CD4-positive, CD25-positive, alpha-beta regulatory T cell (primary cell): ENCODE measurements around the gene LIPE. TPM values are rescaled to one million over a fixed set of nuclear protein-coding genes. Genes with fewer than 3 reads are reported as not detected.
A peak's percentile ranks its signal among the peaks of the same experiment; 100 is the strongest.

Experiments used
- ATAC-seq, 2 donors: fragments of 150-1000 bp; cut with Tn5 transposase; one replicate each; pipeline ENCODE4 v1.10.0; 2021; ENCODE audit warnings: low read depth in 2 of 2, moderate number of reproducible peaks in 2 of 2, moderate library complexity in 1 of 2
- DNase-seq, 3 donors: peaks; one replicate each; pipeline versions ENCODE4 v3.0.0 to v3.0.0-alpha.2; 2012 to 2022; ENCODE audit warnings: mixed read lengths in 1 of 3
- H3K27ac ChIP-seq: one replicate; pipeline ENCODE4 v1.7.0; 2013; ENCODE audit warnings: mild to moderate bottlenecking, low read length; ENCODE audit not compliant: insufficient read depth, poor library complexity, severe bottlenecking
- H3K27me3 ChIP-seq: one replicate; pipeline ENCODE4 v1.7.0; 2013; ENCODE audit warnings: low read length; ENCODE audit not compliant: control insufficient read depth, insufficient read depth
- H3K36me3 ChIP-seq: one replicate; pipeline ENCODE4 v1.7.0; 2013; ENCODE audit warnings: mild to moderate bottlenecking, low read length, moderate library complexity; ENCODE audit not compliant: control insufficient read depth, insufficient read depth
- H3K4me1 ChIP-seq: 2 replicates; pipeline ENCODE4 v1.7.0; 2013; ENCODE audit warnings: mild to moderate bottlenecking, low read length; ENCODE audit not compliant: insufficient read depth, control insufficient read depth, poor library complexity, severe bottlenecking
- H3K4me3 ChIP-seq: one replicate; pipeline ENCODE4 v1.7.0; 2013; ENCODE audit warnings: low read depth, mild to moderate bottlenecking, low read length, moderate library complexity
- H3K9me3 ChIP-seq, 2 experiments: 1 replicate in 1 of 2; 2 replicates in 1 of 2; pipeline ENCODE4 v1.7.0; 2013; ENCODE audit warnings: low read length in 2 of 2, mild to moderate bottlenecking in 1 of 2, moderate library complexity in 1 of 2; ENCODE audit not compliant: control insufficient read depth in 2 of 2
- H3K27ac Mint-ChIP-seq, 3 donors: one replicate each; pipeline ENCODE4 v1.8.0; 2020 to 2022; ENCODE audit warnings: mild to moderate bottlenecking in 3 of 3, mixed read lengths in 3 of 3, moderate library complexity in 2 of 3
- H3K27me3 Mint-ChIP-seq: one replicate; pipeline ENCODE4 v1.8.0; 2022; ENCODE audit warnings: mild to moderate bottlenecking, mixed read lengths
- H3K36me3 Mint-ChIP-seq: one replicate; pipeline ENCODE4 v1.8.0; 2020; ENCODE audit warnings: mixed read lengths
- H3K4me1 Mint-ChIP-seq, 4 donors: one replicate each; pipeline ENCODE4 v1.8.0; 2020 to 2022; ENCODE audit warnings: mixed read lengths in 4 of 4, mild to moderate bottlenecking in 1 of 4
- H3K4me3 Mint-ChIP-seq, 4 donors: one replicate each; pipeline ENCODE4 v1.8.0; 2020 to 2022; ENCODE audit warnings: mild to moderate bottlenecking in 4 of 4, mixed read lengths in 4 of 4, moderate library complexity in 3 of 4
- H3K9me3 Mint-ChIP-seq, 7 donors: one replicate each; pipeline ENCODE4 v1.8.0; 2020 to 2022; ENCODE audit warnings: mixed read lengths in 7 of 7, mild to moderate bottlenecking in 3 of 7, moderate library complexity in 2 of 7
- polyA plus RNA-seq, 4 donors: library from polyadenylated mRNA; unstranded; fragments of 300-500 nt; fragmentation: Illumina TruSeq; gene quantifications; one replicate each; pipeline ENCODE4 v1.2.3, GENCODE V29; 2021
- total RNA-seq: library from RNA; stranded (reverse); gene quantifications from one replicate; pipeline ENCODE4 v1.2.3, GENCODE V29; 2022

The LIPE gene
- total and polyA plus RNA-seq, 5 donors from 2014 or later: 3.0 to 13.2 (median 6.1) TPM

- no peak overlapping the region for H3K27ac Mint-ChIP-seq
- ATAC-seq: peak; percentile 81 to 83
Measured at GRCh38 chr19:42386974-42387707, 40.0 kb downstream of the LIPE start.

GRCh38 chr19:42380155-42380554 lies 47.0 kb downstream of the LIPE start:
- Histone ChIP-seq H3K9me3 (no peaks in the 10 kb centered on the region), H3K4me3 (no peak overlapping the region), H3K4me1 (no peaks in the 10 kb centered on the region), H3K27me3 (no peaks in the 10 kb centered on the region), H3K36me3 (no peaks in the 10 kb centered on the region), H3K27ac (no peak overlapping the region)
- Mint-ChIP-seq H3K27ac (no peak overlapping the region), H3K9me3 (no peaks in the 10 kb centered on the region), H3K4me1 (peaks cover 0 to 2% (median 0%) of the 10 kb centered on the region in 4 donors), H3K27me3 (peaks cover 27% of the 10 kb centered on the region), H3K4me3 (no peak overlapping the region), H3K36me3 (peaks cover 5% of the 10 kb centered on the region)
- DNase-seq (no peak), ATAC-seq (no peak)

More at GRCh38 chr19:42386974-42387707, 40.0 kb downstream of the LIPE start:
- Mint-ChIP-seq H3K4me1 (peaks cover 0 to 8% (median 4%) of the 10 kb centered on the region in 4 donors), H3K4me3 (peak overlapping the region; percentile 56 to 76 (median 71)), H3K9me3 (peaks cover 0 to 1% (median 0%) of the 10 kb centered on the region in 7 donors), H3K36me3 (peaks cover 5% of the 10 kb centered on the region), H3K27me3 (peaks cover 42% of the 10 kb centered on the region)
- peak; percentile 32 to 73 (median 58) for DNase-seq
- no peak overlapping the region for H3K4me3 ChIP-seq
- H3K4me1 ChIP-seq: peaks cover 8% of the 10 kb centered on the region
- no peaks in the 10 kb centered on the region for H3K9me3 ChIP-seq
- H3K27me3 ChIP-seq: peaks cover 3% of the 10 kb centered on the region
- no peak overlapping the region for H3K27ac ChIP-seq
- no peaks in the 10 kb centered on the region for H3K36me3 ChIP-seq

GRCh38 chr19:42378225-42379215 lies 48.7 kb downstream of the LIPE start:
- Mint-ChIP-seq H3K9me3 (no peaks in the 10 kb centered on the region), H3K4me3 (no peak overlapping the region)
- no peaks in the 10 kb centered on the region for H3K27me3 ChIP-seq

GRCh38 chr19:42376177-42376555 lies 51.0 kb downstream of the LIPE start:
- ATAC-seq (no peak), DNase-seq (no peak)
- no peak overlapping the region for H3K4me3 Mint-ChIP-seq
- H3K27me3 ChIP-seq: no peaks in the 10 kb centered on the region
- H3K27ac ChIP-seq: no peak overlapping the region
- H3K36me3 ChIP-seq: no peaks in the 10 kb centered on the region
- no peak overlapping the region for H3K27ac Mint-ChIP-seq
- H3K4me3 ChIP-seq: no peak overlapping the region
- peaks cover 13% of the 10 kb centered on the region for H3K27me3 Mint-ChIP-seq
- H3K36me3 Mint-ChIP-seq: peaks cover 5% of the 10 kb centered on the region
- H3K9me3 ChIP-seq: no peaks in the 10 kb centered on the region
- peaks cover 0 to 2% (median 0%) of the 10 kb centered on the region in 4 donors for H3K4me1 Mint-ChIP-seq
- no peaks in the 10 kb centered on the region for H3K9me3 Mint-ChIP-seq
- no peaks in the 10 kb centered on the region for H3K4me1 ChIP-seq

More at GRCh38 chr19:42378225-42379215, 48.7 kb downstream of the LIPE start:
- no peak overlapping the region for H3K4me3 ChIP-seq
- Mint-ChIP-seq H3K27ac (peak overlapping the region in 2 of 3 donors; percentile 14 to 62), H3K4me1 (peaks cover 0 to 2% (median 0%) of the 10 kb centered on the region in 4 donors), H3K36me3 (peaks cover 5% of the 10 kb centered on the region), H3K27me3 (peaks cover 27% of the 10 kb centered on the region)
- H3K4me1 ChIP-seq: no peaks in the 10 kb centered on the region
- no peaks in the 10 kb centered on the region for H3K36me3 ChIP-seq
- no peaks in the 10 kb centered on the region for H3K9me3 ChIP-seq
- no peak overlapping the region for H3K27ac ChIP-seq
- no peak for DNase-seq
- ATAC-seq: no peak

GRCh38 chr19:42375415-42376176 lies 51.6 kb downstream of the LIPE start:
- no peak overlapping the region for H3K27ac ChIP-seq
- H3K27me3 Mint-ChIP-seq: peaks cover 12% of the 10 kb centered on the region
- no peaks in the 10 kb centered on the region for H3K36me3 ChIP-seq
- no peak overlapping the region for H3K27ac Mint-ChIP-seq
- ATAC-seq: no peak
- H3K9me3 Mint-ChIP-seq: no peaks in the 10 kb centered on the region
- DNase-seq: no peak
- peaks cover 0 to 2% (median 0%) of the 10 kb centered on the region in 4 donors for H3K4me1 Mint-ChIP-seq
- no peak overlapping the region for H3K4me3 ChIP-seq
- H3K9me3 ChIP-seq: no peaks in the 10 kb centered on the region
- no peak overlapping the region for H3K4me3 Mint-ChIP-seq
- H3K36me3 Mint-ChIP-seq: peaks cover 5% of the 10 kb centered on the region
- no peaks in the 10 kb centered on the region for H3K4me1 ChIP-seq
- H3K27me3 ChIP-seq: no peaks in the 10 kb centered on the region

- H3K27ac Mint-ChIP-seq: no peak overlapping the region
- H3K27me3 Mint-ChIP-seq: peaks cover 8% of the 10 kb centered on the region
- H3K9me3 Mint-ChIP-seq: no peaks in the 10 kb centered on the region
- Histone ChIP-seq H3K27ac (no peak overlapping the region), H3K27me3 (no peaks in the 10 kb centered on the region), H3K4me3 (no peak overlapping the region), H3K9me3 (no peaks in the 10 kb centered on the region), H3K36me3 (no peaks in the 10 kb centered on the region), H3K4me1 (no peaks in the 10 kb centered on the region)
- peaks cover 0 to 2% (median 0%) of the 10 kb centered on the region in 4 donors for H3K4me1 Mint-ChIP-seq
- DNase-seq (no peak), ATAC-seq (no peak)
- H3K4me3 Mint-ChIP-seq: no peak overlapping the region
- peaks cover 5% of the 10 kb centered on the region for H3K36me3 Mint-ChIP-seq
Measured at GRCh38 chr19:42374826-42375376, 52.3 kb downstream of the LIPE start.

- no peaks in the 10 kb centered on the region for H3K36me3 ChIP-seq
- no peak for ATAC-seq
- no peaks in the 10 kb centered on the region for H3K27me3 Mint-ChIP-seq
- H3K9me3 ChIP-seq: no peaks in the 10 kb centered on the region
- H3K4me3 ChIP-seq: no peak overlapping the region
- H3K36me3 Mint-ChIP-seq: peaks cover 5% of the 10 kb centered on the region
- no peak for DNase-seq
- no peaks in the 10 kb centered on the region for H3K9me3 Mint-ChIP-seq
- no peak overlapping the region for H3K4me3 Mint-ChIP-seq
- no peaks in the 10 kb centered on the region for H3K4me1 ChIP-seq
- H3K27me3 ChIP-seq: no peaks in the 10 kb centered on the region
- no peak overlapping the region for H3K27ac ChIP-seq
- no peak overlapping the region for H3K27ac Mint-ChIP-seq
- H3K4me1 Mint-ChIP-seq: no peaks in the 10 kb centered on the region
Measured at GRCh38 chr19:42370626-42371175, 56.5 kb downstream of the LIPE start.
